GM19193 (cell line): ENCODE results near the gene CSNK2A2.

Experiments
- POLR2A ChIP-seq: IDR thresholded peaks from 4 replicates; pipeline ENCODE4 v1.6.1; 2011; ENCODE audit not compliant: insufficient read depth, insufficient read length; ENCODE audit errors: extremely low read depth

The CSNK2A2 gene

GRCh38 chr16:58170223-58170622 is 27.7 kb downstream of the CSNK2A2 start:
- no peak for TF ChIP-seq POLR2A

GRCh38 chr16:58160855-58161254 is 37.1 kb downstream of the CSNK2A2 start:
- TF ChIP-seq POLR2A, result no peak

- TF ChIP-seq POLR2A, result no peak
Observed at GRCh38 chr16:58158725-58159124, 39.2 kb downstream of the CSNK2A2 start.

GRCh38 chr16:58157951-58158540 is 39.9 kb downstream of the CSNK2A2 start:
- no peak for TF ChIP-seq POLR2A

GRCh38 chr16:58157239-58157638 is 40.7 kb downstream of the CSNK2A2 start:
- TF ChIP-seq POLR2A, result no peak

- no peak for TF ChIP-seq POLR2A
Observed at GRCh38 chr16:58155839-58156238, 42.1 kb downstream of the CSNK2A2 start.

GRCh38 chr16:58154345-58154744 is 43.6 kb downstream of the CSNK2A2 start:
- no peak for TF ChIP-seq POLR2A

- TF ChIP-seq POLR2A, result no peak
Observed at GRCh38 chr16:58152246-58152868, 45.5 kb downstream of the CSNK2A2 start.

- no peak for TF ChIP-seq POLR2A
Observed at GRCh38 chr16:58148526-58148925, 49.4 kb downstream of the CSNK2A2 start.

- no peak for TF ChIP-seq POLR2A
Observed at GRCh38 chr16:58148099-58148498, 49.8 kb downstream of the CSNK2A2 start.

- no peak for TF ChIP-seq POLR2A
Observed at GRCh38 chr16:58138852-58139251, 59.1 kb downstream of the CSNK2A2 start.

- no peak for TF ChIP-seq POLR2A
Observed at GRCh38 chr16:58137581-58137980, 60.3 kb downstream of the CSNK2A2 start.

GRCh38 chr16:58129097-58129936 is 68.6 kb downstream of the CSNK2A2 start, which contains the start of gene CFAP20:
Gene CFAP20 (minus strand): TSS chr16:58129381. CDS start chr16:58129115, 266 bp downstream.
- peak; percentile 78 for TF ChIP-seq POLR2A

GRCh38 chr16:58128711-58129096 is 69.2 kb downstream of the CSNK2A2 start:
- TF ChIP-seq POLR2A, result no peak

- TF ChIP-seq POLR2A, result no peak
Observed at GRCh38 chr16:58128181-58128631, 69.7 kb downstream of the CSNK2A2 start.

- no peak for TF ChIP-seq POLR2A
Observed at GRCh38 chr16:58127634-58128033, 70.3 kb downstream of the CSNK2A2 start.

GRCh38 chr16:58127033-58127556 is 70.8 kb downstream of the CSNK2A2 start:
- no peak for TF ChIP-seq POLR2A
